GM13977 (cell line): Measurements from ENCODE around the gene AGBL1.

Experiments used
- DNase-seq: peaks from one replicate; pipeline ENCODE4 v3.0.0; 2012; ENCODE audit warnings: low spot score
- CTCF ChIP-seq: IDR thresholded peaks from 2 replicates; pipeline ENCODE4 v1.5.1; 2012; ENCODE audit warnings: mild to moderate bottlenecking, control low read depth; ENCODE audit not compliant: insufficient read depth; ENCODE audit errors: extremely low read depth, missing control alignments
- in situ Hi-C: fragments of 300-500 bp; cut with MboI; formaldehyde crosslinking; loops from one replicate; pipeline ENCODE4 v1.12.0; 2022; ENCODE audit warnings: low sequenced_read_pairs, low pct_unique_long_range_greater_than_20kb, mixed read lengths, inconsistent platforms; ENCODE audit not compliant: unreplicated experiment

AGBL1 gene

DNA sequence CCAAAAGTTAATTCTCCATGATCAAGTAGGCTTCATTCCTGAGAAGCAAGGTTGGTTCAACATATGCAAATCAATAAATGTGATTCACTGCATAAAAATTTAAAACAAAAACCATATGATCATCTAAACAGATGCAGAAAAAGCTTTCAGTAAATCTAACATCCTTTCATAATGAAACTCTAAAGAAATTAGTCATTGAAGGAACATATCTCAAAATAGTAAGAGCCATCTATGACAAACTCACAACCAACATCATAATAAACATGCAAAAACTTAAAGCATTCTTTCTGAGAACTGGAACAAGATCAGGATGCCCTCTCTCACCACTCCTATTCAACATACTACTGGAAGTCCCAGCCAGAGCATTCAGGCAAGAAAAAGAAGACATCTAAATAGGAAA, 254.1 kb downstream of the AGBL1 start:
- TF ChIP-seq CTCF: no peak
- no peak for DNase-seq
- in situ Hi-C loops: no loop called here

DNA sequence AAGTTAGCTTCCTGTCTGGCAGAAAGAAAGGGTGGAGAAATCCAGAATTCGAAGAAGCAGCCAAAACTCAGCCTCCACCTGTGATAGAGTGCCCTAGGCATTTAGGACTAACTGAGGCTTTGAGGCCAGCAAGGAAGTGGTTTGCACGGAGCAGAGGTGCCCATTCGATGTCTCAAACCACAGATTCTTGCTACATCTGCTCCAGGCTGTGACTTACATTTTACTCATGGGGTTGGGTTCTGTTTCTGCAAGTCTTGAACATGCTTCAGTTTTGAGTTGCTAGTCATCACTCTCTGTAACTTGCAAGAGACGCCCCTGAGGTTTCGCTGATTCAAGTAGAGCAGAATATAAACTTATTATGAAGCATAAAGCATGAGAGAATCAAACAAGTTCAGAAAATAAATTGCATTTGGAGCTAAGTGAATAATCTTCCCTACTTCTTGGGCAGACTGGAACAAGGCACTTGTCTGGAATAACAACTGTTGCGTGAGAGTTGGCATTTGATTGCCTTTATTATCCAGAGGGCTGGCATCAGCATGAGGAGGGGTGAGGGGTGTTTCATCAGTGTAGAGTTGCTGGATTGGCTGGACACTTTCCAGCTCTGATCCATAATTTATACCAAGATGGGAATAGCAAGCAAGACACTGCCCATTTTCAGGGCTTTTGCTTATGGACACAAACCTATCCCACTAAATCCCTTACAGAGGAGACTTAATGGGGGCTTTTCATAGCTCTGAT, 256.5 kb downstream of the AGBL1 start:
- in situ Hi-C loops: no loop called here
- DNase-seq: no peak

GRCh38 chr15:86337071-86337470, 257.4 kb downstream of the AGBL1 start:
- in situ Hi-C loops: no loop called here
- no peak for DNase-seq
- TF ChIP-seq CTCF: no peak

More for the DNA sequence above, 256.5 kb downstream of the AGBL1 start:
- TF ChIP-seq CTCF: no peak

DNA sequence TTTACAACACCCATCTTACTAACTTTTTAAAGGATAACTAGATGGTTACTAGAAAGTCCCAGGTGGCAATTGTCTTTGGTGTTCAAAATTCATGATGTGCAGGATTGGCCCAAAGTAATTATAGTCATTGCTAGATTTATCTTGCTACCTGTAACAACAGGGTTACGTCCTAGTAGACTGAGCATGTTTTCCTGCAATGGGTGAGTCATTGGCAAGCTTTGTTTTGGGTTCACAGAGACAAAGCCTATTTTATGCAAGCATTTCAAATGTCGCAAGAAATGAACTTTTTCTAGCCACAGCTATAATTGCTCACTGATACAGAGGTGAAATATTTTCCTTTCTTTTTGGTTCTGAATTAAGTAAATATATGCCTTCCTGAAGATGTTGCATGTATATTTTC, 267.6 kb downstream of the AGBL1 start:
- no peak for DNase-seq
- no peak for TF ChIP-seq CTCF
- in situ Hi-C loops: no loop called here

- DNase-seq: no peak
- in situ Hi-C loops: no loop called here
- no peak for TF ChIP-seq CTCF
Observed at GRCh38 chr15:86349565-86349964, 269.9 kb downstream of the AGBL1 start.

DNA sequence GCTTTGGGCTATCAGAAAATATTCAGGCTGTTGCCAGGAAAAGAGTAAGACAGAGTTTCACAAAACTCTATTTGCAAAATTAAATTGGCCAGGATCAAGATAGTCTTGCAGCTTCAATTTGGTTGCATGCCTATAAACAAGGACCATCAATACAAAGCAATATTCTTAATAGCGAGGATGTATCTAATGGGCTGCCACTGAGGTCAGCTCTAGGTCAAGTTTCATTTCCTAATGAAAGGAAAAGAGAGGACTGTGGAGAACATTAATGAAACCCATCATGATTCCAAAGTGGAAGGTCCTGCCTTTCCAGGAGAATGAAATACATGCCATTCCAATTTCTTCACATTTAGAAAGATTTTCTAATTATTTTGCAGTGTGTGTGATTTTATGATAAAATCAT, 273.5 kb downstream of the AGBL1 start:
- no peak for TF ChIP-seq CTCF
- in situ Hi-C loops: no loop called here
- DNase-seq: no peak
